Mesothelial cell of epicardium (in vitro differentiated cells): ENCODE results near the gene FN3KRP. TPM values are rescaled to one million over a fixed set of nuclear protein-coding genes. Genes with fewer than 3 reads are reported as not detected.

Experiments used
- DNase-seq, 2 experiments: peaks; one replicate each; pipeline ENCODE4 v3.0.0; 2021; ENCODE audit warnings: low spot score in 2 of 2; ENCODE audit not compliant: unreplicated experiment in 2 of 2
- H3K27ac Mint-ChIP-seq: 2 replicates; pipeline ENCODE4 v1.8.0; 2021; ENCODE audit warnings: mixed read lengths
- H3K27me3 Mint-ChIP-seq: 2 replicates; pipeline ENCODE4 v1.8.0; 2021; ENCODE audit warnings: low read depth, mixed read lengths
- H3K36me3 Mint-ChIP-seq: 2 replicates; pipeline ENCODE4 v1.8.0; 2021; ENCODE audit warnings: mixed read lengths
- H3K4me1 Mint-ChIP-seq: 2 replicates; pipeline ENCODE4 v1.8.0; 2021; ENCODE audit warnings: mixed read lengths
- H3K4me3 Mint-ChIP-seq: 2 replicates; pipeline ENCODE4 v1.8.0; 2021; ENCODE audit warnings: mild to moderate bottlenecking, moderate library complexity, mixed read lengths
- H3K9me3 Mint-ChIP-seq: 2 replicates; pipeline ENCODE4 v1.8.0; 2021; ENCODE audit warnings: mixed read lengths
- total RNA-seq: library from RNA; stranded (reverse); gene quantifications from 3 replicates; pipeline ENCODE4 v1.2.1, GENCODE V29; 2021
- TF ChIP-seq, protein P1 (sequence below): fragments of 200-600 bp; sonication (generic); IDR thresholded peaks from one replicate; pipeline ENCODE4 v1.5.0; 2021; ENCODE audit warnings: antibody characterized with exemption; ENCODE audit not compliant: unreplicated experiment

Gene FN3KRP
- total RNA-seq, 1 donor from 2014 or later: 30.3 TPM

GRCh38 chr17:82679586-82680465 lies 36.7 kb upstream of the FN3KRP start:
- DNase-seq: no peak
- Mint-ChIP-seq H3K27ac (no peak overlapping the region), H3K4me1 (peaks cover 5% of the 10 kb centered on the region), H3K9me3 (peaks cover 9% of the 10 kb centered on the region), H3K4me3 (no peak overlapping the region), H3K27me3 (no peaks in the 10 kb centered on the region), H3K36me3 (peaks cover 18% of the 10 kb centered on the region)
- TF ChIP-seq, protein P1, sequence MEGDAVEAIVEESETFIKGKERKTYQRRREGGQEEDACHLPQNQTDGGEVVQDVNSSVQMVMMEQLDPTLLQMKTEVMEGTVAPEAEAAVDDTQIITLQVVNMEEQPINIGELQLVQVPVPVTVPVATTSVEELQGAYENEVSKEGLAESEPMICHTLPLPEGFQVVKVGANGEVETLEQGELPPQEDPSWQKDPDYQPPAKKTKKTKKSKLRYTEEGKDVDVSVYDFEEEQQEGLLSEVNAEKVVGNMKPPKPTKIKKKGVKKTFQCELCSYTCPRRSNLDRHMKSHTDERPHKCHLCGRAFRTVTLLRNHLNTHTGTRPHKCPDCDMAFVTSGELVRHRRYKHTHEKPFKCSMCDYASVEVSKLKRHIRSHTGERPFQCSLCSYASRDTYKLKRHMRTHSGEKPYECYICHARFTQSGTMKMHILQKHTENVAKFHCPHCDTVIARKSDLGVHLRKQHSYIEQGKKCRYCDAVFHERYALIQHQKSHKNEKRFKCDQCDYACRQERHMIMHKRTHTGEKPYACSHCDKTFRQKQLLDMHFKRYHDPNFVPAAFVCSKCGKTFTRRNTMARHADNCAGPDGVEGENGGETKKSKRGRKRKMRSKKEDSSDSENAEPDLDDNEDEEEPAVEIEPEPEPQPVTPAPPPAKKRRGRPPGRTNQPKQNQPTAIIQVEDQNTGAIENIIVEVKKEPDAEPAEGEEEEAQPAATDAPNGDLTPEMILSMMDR: no peak

DNA sequence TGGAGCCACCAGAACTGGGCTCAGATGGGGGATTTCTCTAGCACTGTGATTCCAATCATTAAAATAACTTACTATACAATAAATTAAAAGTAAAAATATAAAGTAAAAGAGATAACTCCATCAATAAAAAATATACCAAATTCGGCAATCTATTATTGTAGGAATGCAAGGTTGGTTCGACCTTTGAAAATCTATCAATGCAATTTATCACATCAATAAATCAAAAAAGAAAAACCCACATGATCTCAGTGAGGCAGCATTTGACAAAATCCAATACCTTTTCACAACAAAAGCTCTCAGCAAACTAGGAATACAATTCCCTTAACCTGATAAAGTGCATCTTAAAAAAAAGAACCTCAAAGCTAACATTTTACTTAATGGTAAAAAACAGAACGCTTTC lies 35.0 kb upstream of the FN3KRP start:
- no peak for DNase-seq
- TF ChIP-seq, protein P1: no peak
- no peaks in the 10 kb centered on the region for H3K27me3 Mint-ChIP-seq
- H3K4me1 Mint-ChIP-seq: peaks cover 2% of the 10 kb centered on the region
- peaks cover 18% of the 10 kb centered on the region for H3K36me3 Mint-ChIP-seq
- H3K4me3 Mint-ChIP-seq: no peak overlapping the region
- H3K9me3 Mint-ChIP-seq: peaks cover 9% of the 10 kb centered on the region
- H3K27ac Mint-ChIP-seq: no peak overlapping the region

DNA sequence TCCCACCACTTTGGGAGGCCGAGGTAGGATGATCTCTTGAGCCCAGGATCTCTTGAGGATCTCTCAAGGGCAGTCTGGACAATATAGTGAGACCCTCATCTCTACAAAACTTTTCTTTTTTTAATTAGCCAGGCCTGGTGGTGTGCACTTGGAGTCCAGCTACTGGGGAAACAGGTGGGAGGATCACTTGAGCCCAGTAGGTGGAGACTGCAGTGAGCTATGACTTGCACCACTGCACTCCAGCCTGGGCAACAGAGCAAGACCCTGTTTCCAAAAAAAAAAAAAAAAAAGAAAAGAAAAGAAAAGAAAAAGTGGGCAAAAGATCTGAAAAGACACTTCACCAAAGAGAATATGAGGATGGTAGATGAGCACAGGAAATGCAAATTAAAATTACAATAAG lies 33.0 kb upstream of the FN3KRP start:
- DNase-seq: no peak
- TF ChIP-seq, protein P1: no peak
- peaks cover 18% of the 10 kb centered on the region for H3K36me3 Mint-ChIP-seq
- peaks cover 9% of the 10 kb centered on the region for H3K9me3 Mint-ChIP-seq
- H3K4me1 Mint-ChIP-seq: peaks cover 13% of the 10 kb centered on the region
- no peaks in the 10 kb centered on the region for H3K27me3 Mint-ChIP-seq
- no peak overlapping the region for H3K27ac Mint-ChIP-seq
- H3K4me3 Mint-ChIP-seq: no peak overlapping the region

GRCh38 chr17:82684228-82684841 lies 32.2 kb upstream of the FN3KRP start:
- H3K4me3 Mint-ChIP-seq: no peak overlapping the region

DNA sequence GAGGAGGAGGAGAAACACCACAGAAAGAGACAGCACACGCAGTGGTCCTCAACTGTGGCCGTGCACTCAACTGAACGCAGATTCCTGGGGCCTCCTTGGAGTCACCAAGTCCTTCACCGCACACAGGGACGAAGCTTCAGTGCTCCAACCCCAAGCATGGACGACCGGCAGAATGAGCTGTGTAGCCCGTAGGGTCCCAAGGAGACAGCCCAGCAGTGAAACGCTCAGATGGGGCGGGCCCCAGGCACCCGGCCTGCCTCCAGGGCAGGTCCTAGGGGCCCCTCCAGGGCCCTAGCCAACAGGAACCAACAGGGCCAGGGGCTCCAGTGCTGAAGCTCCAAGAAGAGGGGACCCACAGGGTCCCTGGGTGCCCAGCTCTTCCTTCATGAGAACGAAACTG lies 31.2 kb upstream of the FN3KRP start:
- H3K27ac Mint-ChIP-seq: no peak overlapping the region
- H3K27me3 Mint-ChIP-seq: no peaks in the 10 kb centered on the region
- peaks cover 21% of the 10 kb centered on the region for H3K36me3 Mint-ChIP-seq
- TF ChIP-seq, protein P1: no peak
- peaks cover 13% of the 10 kb centered on the region for H3K4me1 Mint-ChIP-seq
- no peak overlapping the region for H3K4me3 Mint-ChIP-seq
- DNase-seq: no peak
- H3K9me3 Mint-ChIP-seq: peaks cover 9% of the 10 kb centered on the region

More at GRCh38 chr17:82684228-82684841, 32.2 kb upstream of the FN3KRP start:
- Mint-ChIP-seq H3K27me3 (no peaks in the 10 kb centered on the region), H3K4me1 (peaks cover 13% of the 10 kb centered on the region), H3K27ac (no peak overlapping the region), H3K36me3 (peaks cover 18% of the 10 kb centered on the region), H3K9me3 (peaks cover 9% of the 10 kb centered on the region)
- TF ChIP-seq, protein P1: no peak
- DNase-seq: no peak
